ENCODE results near the gene TMEM191B.
"Not testable (repeated sequence)": the region's sequence is repeated elsewhere in the genome, so short reads cannot be mapped to it uniquely, and the experiment has no call there.

- TF ChIP-seq ETV6, USF1, ZNF423 (CRISPR knock-in tag; IDR thresholded peaks at IDR 0.05): not testable (repeated sequence)
Observed at GRCh38 chr22:18529416-18530145, 2.0 kb downstream of the TMEM191B start.
